Upper lobe of left lung (tissue), 4 donors: ENCODE results near the gene MARK4.

ENCODE experiments used
- EP300 ChIP-seq, 4 donors: sonication (generic); formaldehyde crosslinking; IDR thresholded peaks; one replicate each; pipeline ENCODE4 v1.5.1; 2017; ENCODE audit warnings: antibody characterized with exemption in 4 of 4, control low read depth in 2 of 4
- POLR2A ChIP-seq, 4 donors: fragments of 450-650 bp; IDR thresholded peaks; one replicate each; pipeline ENCODE4 v1.5.1; 2016 to 2017; ENCODE audit warnings: antibody characterized with exemption in 4 of 4, mild to moderate bottlenecking in 2 of 4
- POLR2AphosphoS5 ChIP-seq, 2 donors: sonication (generic); formaldehyde crosslinking; IDR thresholded peaks; one replicate each; pipeline ENCODE4 v1.5.1; 2017; ENCODE audit warnings: antibody characterized with exemption in 2 of 2
- TF ChIP-seq, protein P1 (sequence below), 6 experiments: fragments of 450-650 bp in 4 of 6; fragments of 200-600 bp in 2 of 6; sonication (generic) in 2 of 6; IDR thresholded peaks; one replicate each; pipeline ENCODE4 v1.5.1; 2016 to 2019; ENCODE audit warnings: antibody characterized with exemption in 6 of 6

DNA sequence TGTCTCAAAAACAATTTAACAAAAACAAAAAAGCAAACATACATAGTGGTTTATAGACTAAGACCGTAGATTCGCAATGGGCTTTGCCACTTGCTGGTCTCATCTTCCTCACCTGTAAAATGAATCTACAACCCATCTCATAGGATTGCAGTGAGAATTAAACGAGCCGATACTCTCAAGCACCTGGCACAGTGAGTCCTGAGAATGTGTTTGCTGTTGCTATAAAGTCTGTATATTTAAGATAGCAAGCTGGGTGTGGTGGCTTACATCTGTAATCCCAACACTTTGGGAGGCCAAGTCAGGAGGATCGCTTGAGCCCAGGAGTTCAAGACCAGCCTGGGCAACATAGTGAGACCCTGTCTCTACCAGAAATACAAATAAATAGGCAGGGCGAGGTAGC is 28.3 kb upstream of the MARK4 start:
- TF ChIP-seq, protein P1, sequence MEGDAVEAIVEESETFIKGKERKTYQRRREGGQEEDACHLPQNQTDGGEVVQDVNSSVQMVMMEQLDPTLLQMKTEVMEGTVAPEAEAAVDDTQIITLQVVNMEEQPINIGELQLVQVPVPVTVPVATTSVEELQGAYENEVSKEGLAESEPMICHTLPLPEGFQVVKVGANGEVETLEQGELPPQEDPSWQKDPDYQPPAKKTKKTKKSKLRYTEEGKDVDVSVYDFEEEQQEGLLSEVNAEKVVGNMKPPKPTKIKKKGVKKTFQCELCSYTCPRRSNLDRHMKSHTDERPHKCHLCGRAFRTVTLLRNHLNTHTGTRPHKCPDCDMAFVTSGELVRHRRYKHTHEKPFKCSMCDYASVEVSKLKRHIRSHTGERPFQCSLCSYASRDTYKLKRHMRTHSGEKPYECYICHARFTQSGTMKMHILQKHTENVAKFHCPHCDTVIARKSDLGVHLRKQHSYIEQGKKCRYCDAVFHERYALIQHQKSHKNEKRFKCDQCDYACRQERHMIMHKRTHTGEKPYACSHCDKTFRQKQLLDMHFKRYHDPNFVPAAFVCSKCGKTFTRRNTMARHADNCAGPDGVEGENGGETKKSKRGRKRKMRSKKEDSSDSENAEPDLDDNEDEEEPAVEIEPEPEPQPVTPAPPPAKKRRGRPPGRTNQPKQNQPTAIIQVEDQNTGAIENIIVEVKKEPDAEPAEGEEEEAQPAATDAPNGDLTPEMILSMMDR (IDR thresholded peaks at IDR 0.05) = no peak
- no peak for TF ChIP-seq POLR2AphosphoS5 (IDR thresholded peaks at IDR 0.05)
- TF ChIP-seq POLR2A (IDR thresholded peaks at IDR 0.05) = no peak
- TF ChIP-seq EP300 (IDR thresholded peaks at IDR 0.05) = no peak
